GM12892 (cell line): Measurements from ENCODE around the gene APOC1.

Experiments used
- POLR2A ChIP-seq: IDR thresholded peaks from 2 replicates; pipeline ENCODE4 v1.6.1; 2011; ENCODE audit warnings: low read depth, low read length, control low read depth
- POLR2AphosphoS5 ChIP-seq: IDR thresholded peaks from 2 replicates; pipeline ENCODE4 v1.6.1; 2011; ENCODE audit warnings: low read depth, low read length, control low read depth

DNA sequence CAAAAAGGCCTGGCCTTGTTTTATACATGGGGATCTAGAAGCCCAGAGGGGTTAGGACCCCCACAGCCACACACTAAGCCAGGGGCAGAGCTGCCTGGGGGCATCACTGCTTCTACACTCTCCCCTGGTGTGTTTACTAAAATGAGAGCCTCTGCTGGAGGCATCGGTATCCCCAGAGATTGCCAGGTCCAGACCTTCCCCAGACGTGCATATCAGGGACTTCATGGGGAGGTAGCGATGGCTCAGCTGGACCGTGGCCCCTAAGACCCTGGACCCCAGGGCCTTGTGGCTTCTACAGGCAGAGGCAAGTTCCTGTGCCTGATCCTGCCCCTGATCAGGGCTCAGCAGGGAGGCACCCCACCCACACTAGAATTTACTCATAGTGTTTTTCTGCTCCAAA, 54.3 kb downstream of the APOC1 start:
- TF ChIP-seq POLR2A (no peak), POLR2AphosphoS5 (no peak)
